Measurements from ENCODE around the gene ANXA4.

ANXA4 gene

DNA sequence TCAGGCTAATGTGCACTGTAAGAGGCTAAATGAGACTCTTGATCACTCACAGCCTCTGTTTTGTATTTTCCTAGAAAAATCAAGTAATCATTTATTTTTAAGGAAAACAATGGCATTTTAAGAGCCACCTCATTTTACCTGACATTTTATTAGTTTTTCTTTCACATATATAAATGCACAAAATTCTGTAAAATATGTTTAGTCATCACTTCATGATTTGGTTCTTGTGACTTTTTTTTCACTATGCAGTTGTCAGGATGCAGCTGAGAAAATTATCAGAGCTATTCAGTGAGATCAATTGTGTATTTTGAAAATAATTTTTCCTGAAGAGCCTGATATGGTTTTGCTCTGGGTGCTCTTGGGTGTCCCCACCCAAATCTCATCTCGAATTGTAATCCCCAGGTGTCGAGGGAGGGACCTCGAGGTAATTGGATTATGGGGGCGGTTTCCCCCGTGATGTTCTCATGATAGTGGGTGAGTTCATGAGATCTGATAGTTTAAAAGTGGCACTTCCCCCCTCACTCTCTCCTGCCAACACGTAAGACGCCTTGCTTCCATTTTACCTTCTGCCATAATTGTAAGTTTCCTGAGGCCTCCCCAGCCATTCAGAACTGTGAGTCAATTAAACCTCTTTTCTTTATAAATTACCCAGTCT, 16.1 kb upstream of the ANXA4 start:
- Histone ChIP-seq H3K27ac (ENCODE audit: poor library complexity, severe bottlenecking) (no peak overlapping the region), H3K4me1 (ENCODE audit: insufficient read depth, poor library complexity, severe bottlenecking) (no peaks in the 10 kb centered on the region), H3K27me3 (ENCODE audit: insufficient read depth, poor library complexity, severe bottlenecking) (no peaks in the 10 kb centered on the region), H3K4me3 (ENCODE audit: severe bottlenecking) (no peak overlapping the region), H3K9me3 (ENCODE audit: severe bottlenecking) (no peaks in the 10 kb centered on the region), H3K36me3 (ENCODE audit: low read depth) (no peaks in the 10 kb centered on the region)
- DNase-seq (ENCODE audit: low spot score), result no peak
- ATAC-seq (ENCODE audit: low read depth), result no peak
- TF ChIP-seq, protein P1, sequence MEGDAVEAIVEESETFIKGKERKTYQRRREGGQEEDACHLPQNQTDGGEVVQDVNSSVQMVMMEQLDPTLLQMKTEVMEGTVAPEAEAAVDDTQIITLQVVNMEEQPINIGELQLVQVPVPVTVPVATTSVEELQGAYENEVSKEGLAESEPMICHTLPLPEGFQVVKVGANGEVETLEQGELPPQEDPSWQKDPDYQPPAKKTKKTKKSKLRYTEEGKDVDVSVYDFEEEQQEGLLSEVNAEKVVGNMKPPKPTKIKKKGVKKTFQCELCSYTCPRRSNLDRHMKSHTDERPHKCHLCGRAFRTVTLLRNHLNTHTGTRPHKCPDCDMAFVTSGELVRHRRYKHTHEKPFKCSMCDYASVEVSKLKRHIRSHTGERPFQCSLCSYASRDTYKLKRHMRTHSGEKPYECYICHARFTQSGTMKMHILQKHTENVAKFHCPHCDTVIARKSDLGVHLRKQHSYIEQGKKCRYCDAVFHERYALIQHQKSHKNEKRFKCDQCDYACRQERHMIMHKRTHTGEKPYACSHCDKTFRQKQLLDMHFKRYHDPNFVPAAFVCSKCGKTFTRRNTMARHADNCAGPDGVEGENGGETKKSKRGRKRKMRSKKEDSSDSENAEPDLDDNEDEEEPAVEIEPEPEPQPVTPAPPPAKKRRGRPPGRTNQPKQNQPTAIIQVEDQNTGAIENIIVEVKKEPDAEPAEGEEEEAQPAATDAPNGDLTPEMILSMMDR (IDR thresholded peaks at IDR 0.05; ENCODE audit: poor library complexity, severe bottlenecking), result no peak

DNA sequence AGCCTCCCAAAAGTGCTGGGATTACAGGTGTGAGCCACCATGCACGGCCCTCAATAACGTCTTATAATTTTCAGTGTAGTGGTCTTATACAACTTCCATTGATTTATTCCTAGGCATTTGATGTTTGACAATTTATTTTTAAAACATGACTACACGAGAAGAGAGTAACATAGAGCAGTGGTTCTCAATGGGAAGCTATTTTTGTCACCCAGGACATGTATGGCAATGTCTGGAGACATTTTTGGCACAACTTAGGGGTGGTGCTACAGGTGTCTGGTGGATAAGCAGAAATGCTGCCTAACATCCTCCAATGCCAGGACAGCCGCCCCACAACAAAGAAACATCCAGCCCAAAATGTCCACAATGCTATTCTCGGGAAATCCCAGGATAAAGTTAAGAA, 12.7 kb upstream of the ANXA4 start:
- no peak for DNase-seq (ENCODE audit: low spot score)
- no peak overlapping the region for H3K27ac ChIP-seq (ENCODE audit: poor library complexity, severe bottlenecking)
- H3K36me3 ChIP-seq (ENCODE audit: low read depth), result no peaks in the 10 kb centered on the region
- H3K27me3 ChIP-seq (ENCODE audit: insufficient read depth, poor library complexity, severe bottlenecking), result no peaks in the 10 kb centered on the region
- no peak overlapping the region for H3K4me3 ChIP-seq (ENCODE audit: severe bottlenecking)
- TF ChIP-seq, protein P1 (IDR thresholded peaks at IDR 0.05; ENCODE audit: poor library complexity, severe bottlenecking), result no peak
- H3K9me3 ChIP-seq (ENCODE audit: severe bottlenecking), result no peaks in the 10 kb centered on the region
- ATAC-seq (ENCODE audit: low read depth), result no peak
- no peaks in the 10 kb centered on the region for H3K4me1 ChIP-seq (ENCODE audit: insufficient read depth, poor library complexity, severe bottlenecking)

DNA sequence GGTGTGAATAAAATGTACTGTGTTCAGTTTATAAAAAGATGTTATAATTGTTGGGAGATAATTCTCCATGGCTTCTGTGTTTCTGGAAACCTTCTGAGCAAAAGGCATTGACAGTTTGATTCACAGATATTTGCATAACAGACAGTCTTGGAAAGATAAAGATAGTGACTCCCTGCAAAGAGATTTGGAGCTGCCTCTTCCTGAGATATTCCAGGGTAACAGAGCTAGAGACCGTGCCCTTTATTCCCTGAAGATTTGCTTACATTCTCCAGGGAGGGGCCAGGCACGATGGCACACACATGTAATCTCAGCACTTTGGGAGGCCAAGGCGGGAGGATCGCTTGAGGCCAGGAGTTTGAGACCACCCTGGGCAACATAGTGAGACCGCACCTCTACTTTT, 12.2 kb upstream of the ANXA4 start:
- Histone ChIP-seq H3K27me3 (ENCODE audit: insufficient read depth, poor library complexity, severe bottlenecking) (no peaks in the 10 kb centered on the region), H3K9me3 (ENCODE audit: severe bottlenecking) (no peaks in the 10 kb centered on the region), H3K4me1 (ENCODE audit: insufficient read depth, poor library complexity, severe bottlenecking) (no peaks in the 10 kb centered on the region), H3K36me3 (ENCODE audit: low read depth) (no peaks in the 10 kb centered on the region), H3K4me3 (ENCODE audit: severe bottlenecking) (no peak overlapping the region), H3K27ac (ENCODE audit: poor library complexity, severe bottlenecking) (no peak overlapping the region)
- TF ChIP-seq, protein P1 (IDR thresholded peaks at IDR 0.05; ENCODE audit: poor library complexity, severe bottlenecking), result no peak
- ATAC-seq (ENCODE audit: low read depth) (no peak), DNase-seq (ENCODE audit: low spot score) (no peak)

DNA sequence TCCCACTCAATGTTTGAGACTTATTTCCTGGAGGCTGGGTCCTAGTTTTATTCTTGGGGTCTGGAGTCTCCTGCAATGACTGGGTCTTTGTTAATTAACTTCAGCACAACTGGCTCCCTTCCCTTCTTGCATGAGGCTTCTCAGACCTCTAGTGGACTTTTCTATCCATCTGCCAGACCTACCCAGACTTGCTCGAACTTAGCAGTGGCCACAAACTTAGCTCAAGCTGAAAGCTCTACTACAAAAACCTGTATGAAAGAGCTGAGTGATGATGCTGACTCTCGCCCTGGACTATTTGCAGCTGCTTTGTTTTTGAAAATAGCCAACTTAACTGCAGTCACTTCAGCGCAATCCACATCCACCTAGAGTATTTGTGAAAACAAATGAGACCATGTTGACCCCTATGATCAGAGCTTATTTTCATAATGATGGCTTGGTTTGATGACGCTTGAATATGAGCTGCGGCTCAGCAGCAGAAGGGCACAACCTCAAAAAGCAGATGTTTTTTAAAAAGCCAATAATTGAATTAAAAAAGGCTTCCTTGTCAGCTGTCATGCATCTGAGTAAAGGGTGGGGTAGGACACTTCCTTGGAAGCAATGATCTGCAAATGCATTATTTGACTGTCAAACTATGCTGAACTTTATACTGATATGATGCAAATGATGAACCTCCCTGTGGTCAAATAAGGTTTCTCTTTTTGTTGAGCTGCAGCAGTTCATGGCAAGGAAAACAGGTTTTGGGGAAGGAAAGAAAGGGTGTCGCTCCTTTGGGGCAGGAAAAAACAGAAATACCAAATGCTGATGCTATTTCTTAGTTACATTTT, 10.6 kb upstream of the ANXA4 start:
- no peaks in the 10 kb centered on the region for H3K36me3 ChIP-seq (ENCODE audit: low read depth)
- no peaks in the 10 kb centered on the region for H3K9me3 ChIP-seq (ENCODE audit: severe bottlenecking)
- H3K4me1 ChIP-seq (ENCODE audit: insufficient read depth, poor library complexity, severe bottlenecking), result no peaks in the 10 kb centered on the region
- H3K27ac ChIP-seq (ENCODE audit: poor library complexity, severe bottlenecking), result no peak overlapping the region
- no peaks in the 10 kb centered on the region for H3K27me3 ChIP-seq (ENCODE audit: insufficient read depth, poor library complexity, severe bottlenecking)
- no peak overlapping the region for H3K4me3 ChIP-seq (ENCODE audit: severe bottlenecking)
- no peak for DNase-seq (ENCODE audit: low spot score)
- TF ChIP-seq, protein P1 (IDR thresholded peaks at IDR 0.05; ENCODE audit: poor library complexity, severe bottlenecking), result no peak
- ATAC-seq (ENCODE audit: low read depth), result no peak
